Measurements from ENCODE around the gene CEP112. TPM values are rescaled to one million over a fixed set of nuclear protein-coding genes. Genes with fewer than 3 reads are reported as not detected.
"Not testable (repeated sequence)": the region's sequence is repeated elsewhere in the genome, so short reads cannot be mapped to it uniquely, and the experiment has no call there.

The CEP112 gene
- total RNA-seq, 1 donor from 2014 or later, result 21.8 TPM

DNA sequence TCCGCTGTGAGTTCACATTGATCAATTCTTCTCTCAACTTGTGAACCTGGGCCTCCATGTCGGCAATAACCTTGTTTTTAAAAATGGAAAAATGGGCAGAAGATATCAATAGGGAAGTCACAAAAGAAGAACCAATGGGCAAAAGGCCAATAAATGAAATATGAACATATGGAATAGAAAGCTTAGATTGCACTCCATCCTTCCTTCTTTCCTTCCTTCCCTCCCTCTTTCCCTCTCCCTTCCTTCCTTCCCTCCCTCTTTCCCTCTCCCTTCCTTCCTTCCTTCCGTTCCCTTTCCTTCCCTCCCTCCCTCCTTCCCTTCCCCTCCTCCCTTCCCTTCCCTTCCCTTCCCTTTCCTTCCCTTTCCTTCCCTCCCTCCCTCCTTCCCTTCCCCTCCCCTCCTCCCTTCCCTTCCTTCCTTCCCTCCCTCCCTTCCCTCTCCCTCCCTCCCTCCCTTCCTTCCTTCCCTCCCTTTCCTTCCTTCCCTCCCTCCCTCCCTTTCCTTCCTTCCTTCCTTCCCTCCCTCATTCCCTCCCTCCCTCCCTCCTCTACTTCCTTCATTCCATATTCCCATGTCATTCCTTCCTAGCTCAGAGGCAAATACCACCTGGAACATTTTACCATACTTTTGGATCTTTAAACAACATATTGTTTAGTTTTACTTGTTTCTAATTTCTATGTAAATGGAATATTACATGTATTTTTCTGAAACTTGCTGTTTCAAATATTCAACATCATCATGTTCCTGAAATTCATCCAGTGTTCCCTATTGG, 339.8 kb downstream of the CEP112 start:
- H3K4me3 Mint-ChIP-seq (ENCODE audit: unreplicated experiment), result no peak overlapping the region
- no peaks in the 10 kb centered on the region for H3K27me3 Mint-ChIP-seq (ENCODE audit: low read depth)

DNA sequence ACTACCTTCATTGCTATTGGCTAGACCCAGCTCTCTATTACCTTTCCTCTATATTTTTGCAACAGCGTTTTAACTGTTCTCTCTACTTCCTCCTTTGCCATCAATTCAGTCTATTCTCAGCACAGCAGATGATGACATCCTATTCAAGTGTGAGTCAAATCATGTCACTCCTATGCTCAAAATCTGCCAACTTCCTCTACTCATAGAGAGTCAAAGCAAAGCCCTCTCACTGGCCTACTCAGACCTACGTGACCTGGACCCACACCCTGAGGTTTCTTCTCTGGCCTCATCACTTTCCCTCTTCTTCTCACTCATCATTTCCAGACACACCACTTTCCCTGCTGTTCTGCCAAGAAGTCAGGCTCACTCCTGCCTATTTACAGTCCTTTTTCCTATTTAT, 341.4 kb downstream of the CEP112 start:
- H3K4me3 Mint-ChIP-seq (ENCODE audit: unreplicated experiment), result no peak overlapping the region
- TF ChIP-seq, protein P1, sequence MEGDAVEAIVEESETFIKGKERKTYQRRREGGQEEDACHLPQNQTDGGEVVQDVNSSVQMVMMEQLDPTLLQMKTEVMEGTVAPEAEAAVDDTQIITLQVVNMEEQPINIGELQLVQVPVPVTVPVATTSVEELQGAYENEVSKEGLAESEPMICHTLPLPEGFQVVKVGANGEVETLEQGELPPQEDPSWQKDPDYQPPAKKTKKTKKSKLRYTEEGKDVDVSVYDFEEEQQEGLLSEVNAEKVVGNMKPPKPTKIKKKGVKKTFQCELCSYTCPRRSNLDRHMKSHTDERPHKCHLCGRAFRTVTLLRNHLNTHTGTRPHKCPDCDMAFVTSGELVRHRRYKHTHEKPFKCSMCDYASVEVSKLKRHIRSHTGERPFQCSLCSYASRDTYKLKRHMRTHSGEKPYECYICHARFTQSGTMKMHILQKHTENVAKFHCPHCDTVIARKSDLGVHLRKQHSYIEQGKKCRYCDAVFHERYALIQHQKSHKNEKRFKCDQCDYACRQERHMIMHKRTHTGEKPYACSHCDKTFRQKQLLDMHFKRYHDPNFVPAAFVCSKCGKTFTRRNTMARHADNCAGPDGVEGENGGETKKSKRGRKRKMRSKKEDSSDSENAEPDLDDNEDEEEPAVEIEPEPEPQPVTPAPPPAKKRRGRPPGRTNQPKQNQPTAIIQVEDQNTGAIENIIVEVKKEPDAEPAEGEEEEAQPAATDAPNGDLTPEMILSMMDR (IDR thresholded peaks at IDR 0.05), result no peak
- no peaks in the 10 kb centered on the region for H3K9me3 Mint-ChIP-seq (ENCODE audit: low read depth)
- peaks cover 7% of the 10 kb centered on the region for H3K4me1 Mint-ChIP-seq (ENCODE audit: low read depth)
- no peak overlapping the region for H3K27ac Mint-ChIP-seq (ENCODE audit: unreplicated experiment)
- no peaks in the 10 kb centered on the region for H3K27me3 Mint-ChIP-seq (ENCODE audit: low read depth)
- no peak for DNase-seq (ENCODE audit: low spot score)
- peaks cover 8% of the 10 kb centered on the region for H3K36me3 Mint-ChIP-seq (ENCODE audit: low read depth)

More for the DNA sequence above, 339.8 kb downstream of the CEP112 start:
- Mint-ChIP-seq H3K4me1 (ENCODE audit: low read depth) (peaks cover 7% of the 10 kb centered on the region), H3K36me3 (ENCODE audit: low read depth) (peaks cover 6% of the 10 kb centered on the region), H3K9me3 (ENCODE audit: low read depth) (no peaks in the 10 kb centered on the region), H3K27ac (ENCODE audit: unreplicated experiment) (no peak overlapping the region)
- TF ChIP-seq, protein P1 (IDR thresholded peaks at IDR 0.05), result no peak
- DNase-seq (ENCODE audit: low spot score), result no peak

DNA sequence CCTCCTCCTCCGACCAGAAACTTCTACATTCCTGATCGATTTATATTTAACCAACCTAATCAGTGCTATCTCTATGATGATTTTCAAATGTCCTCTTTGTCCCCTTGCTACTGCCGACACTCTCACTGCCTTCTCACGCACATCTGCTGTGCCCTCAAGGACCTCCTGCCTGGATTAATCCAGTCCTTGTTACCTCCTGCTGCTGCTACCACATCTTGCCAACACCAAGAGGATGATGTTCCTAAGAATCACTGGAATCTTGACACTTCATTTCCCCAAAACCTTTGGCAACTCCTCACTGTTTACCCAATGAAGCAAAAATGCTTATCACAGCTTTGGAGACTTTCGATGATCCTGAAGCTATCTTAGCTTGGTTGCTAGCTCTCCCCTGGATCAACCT, 343.2 kb downstream of the CEP112 start:
- H3K27ac Mint-ChIP-seq (ENCODE audit: unreplicated experiment), result no peak overlapping the region
- peaks cover 9% of the 10 kb centered on the region for H3K36me3 Mint-ChIP-seq (ENCODE audit: low read depth)
- TF ChIP-seq, protein P1 (IDR thresholded peaks at IDR 0.05), result no peak
- peaks cover 7% of the 10 kb centered on the region for H3K4me1 Mint-ChIP-seq (ENCODE audit: low read depth)
- peaks cover 3% of the 10 kb centered on the region for H3K9me3 Mint-ChIP-seq (ENCODE audit: low read depth)
- DNase-seq (ENCODE audit: low spot score), result no peak
- H3K27me3 Mint-ChIP-seq (ENCODE audit: low read depth), result no peaks in the 10 kb centered on the region
- no peak overlapping the region for H3K4me3 Mint-ChIP-seq (ENCODE audit: unreplicated experiment)

DNA sequence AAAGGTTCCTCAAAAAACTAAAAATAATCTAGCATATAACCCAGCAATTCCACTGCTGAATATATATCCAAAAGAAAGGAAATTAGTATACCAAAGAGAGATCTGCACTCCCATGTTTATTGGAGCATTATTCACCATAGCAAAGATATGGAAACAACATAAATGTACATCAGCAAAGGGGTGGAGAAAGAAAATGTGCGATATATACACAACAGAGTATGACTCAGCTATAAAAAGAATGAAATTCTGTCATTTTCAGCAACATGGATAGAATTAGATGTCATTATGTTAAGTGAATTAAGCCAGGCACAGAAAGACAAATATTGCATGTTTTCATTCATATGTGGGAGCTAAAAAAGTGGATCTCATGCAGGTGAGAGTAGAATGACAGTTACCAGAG, 350.8 kb downstream of the CEP112 start:
- H3K4me1 Mint-ChIP-seq (ENCODE audit: low read depth), result no peaks in the 10 kb centered on the region
- no peak for DNase-seq (ENCODE audit: low spot score)
- TF ChIP-seq, protein P1 (IDR thresholded peaks at IDR 0.05), result no peak
- no peaks in the 10 kb centered on the region for H3K27me3 Mint-ChIP-seq (ENCODE audit: low read depth)
- peaks cover 23% of the 10 kb centered on the region for H3K9me3 Mint-ChIP-seq (ENCODE audit: low read depth)
- H3K4me3 Mint-ChIP-seq (ENCODE audit: unreplicated experiment), result no peak overlapping the region
- H3K36me3 Mint-ChIP-seq (ENCODE audit: low read depth), result peaks cover 14% of the 10 kb centered on the region
- no peak overlapping the region for H3K27ac Mint-ChIP-seq (ENCODE audit: unreplicated experiment)

DNA sequence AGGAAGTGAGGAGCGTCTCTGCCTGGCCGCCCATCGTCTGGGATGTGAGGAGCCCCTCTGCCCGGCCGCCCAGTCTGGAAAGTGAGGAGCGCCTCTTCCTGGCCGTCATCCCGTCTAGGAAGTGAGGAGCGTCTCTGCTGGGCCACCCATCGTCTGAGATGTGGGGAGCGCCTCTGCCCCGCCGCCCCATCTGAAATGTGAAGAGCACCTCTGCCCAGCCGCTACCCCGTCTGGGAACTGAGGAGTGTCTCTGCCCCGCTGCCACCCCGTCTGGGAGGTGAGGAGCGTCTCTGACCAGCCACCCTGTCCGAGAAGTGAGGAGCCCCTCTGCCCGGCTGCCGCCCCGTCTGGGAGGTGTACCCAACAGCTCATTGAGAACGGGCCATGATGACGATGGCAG, 354.7 kb downstream of the CEP112 start:
- not testable (repeated sequence) for DNase-seq (ENCODE audit: low spot score); H3K27me3 Mint-ChIP-seq (ENCODE audit: low read depth); H3K4me3 Mint-ChIP-seq (ENCODE audit: unreplicated experiment); H3K27ac Mint-ChIP-seq (ENCODE audit: unreplicated experiment); H3K4me1 Mint-ChIP-seq (ENCODE audit: low read depth)
- Mint-ChIP-seq H3K9me3 (ENCODE audit: low read depth) (peaks cover 49% of the 10 kb centered on the region), H3K36me3 (ENCODE audit: low read depth) (peaks cover 31% of the 10 kb centered on the region)

DNA sequence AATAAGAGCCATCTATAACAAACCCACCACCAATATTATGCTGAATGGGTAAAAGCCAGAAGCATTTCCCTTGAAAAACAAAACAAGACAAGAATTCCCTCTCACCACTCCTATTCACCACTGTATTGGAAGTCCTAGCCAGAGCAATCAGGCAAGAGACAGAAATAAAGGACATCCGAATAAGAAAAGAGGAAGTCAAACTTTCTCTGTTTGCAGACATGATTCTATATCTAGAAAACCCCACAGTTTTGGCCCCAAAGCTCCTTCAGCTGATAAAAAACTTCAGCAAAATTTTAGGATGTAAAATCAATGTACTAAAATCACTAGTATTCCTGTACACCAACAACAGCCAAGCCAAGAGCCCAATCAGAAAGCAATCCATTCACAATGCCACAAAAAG, 358.7 kb downstream of the CEP112 start:
- DNase-seq (ENCODE audit: low spot score), result no peak
- no peaks in the 10 kb centered on the region for H3K27me3 Mint-ChIP-seq (ENCODE audit: low read depth)
- H3K4me1 Mint-ChIP-seq (ENCODE audit: low read depth), result no peaks in the 10 kb centered on the region
- TF ChIP-seq, protein P1 (IDR thresholded peaks at IDR 0.05), result no peak
- no peak overlapping the region for H3K27ac Mint-ChIP-seq (ENCODE audit: unreplicated experiment)
- H3K36me3 Mint-ChIP-seq (ENCODE audit: low read depth), result peaks cover 27% of the 10 kb centered on the region
- H3K9me3 Mint-ChIP-seq (ENCODE audit: low read depth), result peaks cover 53% of the 10 kb centered on the region
- H3K4me3 Mint-ChIP-seq (ENCODE audit: unreplicated experiment), result no peak overlapping the region
